ENCODE data around the gene UBE2E2. TPM values are rescaled to one million over a fixed set of nuclear protein-coding genes. Genes with fewer than 3 reads are reported as not detected.

UBE2E2 gene
- total RNA-seq, 1 experiment from 2014 or later = 54.9 TPM

- no peak for TF ChIP-seq AFF4 (CRISPR knock-in tag; IDR thresholded peaks at IDR 0.05; ENCODE audit: borderline replicate concordance)
- no peak for TF ChIP-seq ZNF423 (CRISPR knock-in tag; IDR thresholded peaks at IDR 0.05)
- TF ChIP-seq E2F5 (CRISPR knock-in tag; IDR thresholded peaks at IDR 0.05) = no peak
- TF ChIP-seq ERG (CRISPR knock-in tag; IDR thresholded peaks at IDR 0.05) = no peak
- TF ChIP-seq ZNF219 (CRISPR knock-in tag; IDR thresholded peaks at IDR 0.05; ENCODE audit: borderline replicate concordance) = no peak
- no peak for TF ChIP-seq ZBTB43 (CRISPR knock-in tag; IDR thresholded peaks at IDR 0.05)
- no peak for TF ChIP-seq NFATC4 (CRISPR knock-in tag; IDR thresholded peaks at IDR 0.05)
- TF ChIP-seq USF1 (CRISPR knock-in tag; IDR thresholded peaks at IDR 0.05) = no peak
- TF ChIP-seq CDX4 (CRISPR knock-in tag; IDR thresholded peaks at IDR 0.05; ENCODE audit: borderline replicate concordance) = no peak
- no peak for TF ChIP-seq FOXP1 (CRISPR knock-in tag; IDR thresholded peaks at IDR 0.05; ENCODE audit: borderline replicate concordance)
- no peak for TF ChIP-seq IRF2 (CRISPR knock-in tag; IDR thresholded peaks at IDR 0.05; ENCODE audit: borderline replicate concordance, low read depth)
Measured at GRCh38 chr3:23608650-23609049, 405.5 kb downstream of the UBE2E2 start (continued).

- Mint-ChIP-seq H3K27ac (peak overlapping the region; percentile 49; the same call in 1 of the 2 replicates), H3K4me1 (peaks cover 43% of the 10 kb centered on the region), H3K4me3 (no peak overlapping the region), H3K36me3 (no peaks in the 10 kb centered on the region), H3K9me3 (no peaks in the 10 kb centered on the region), H3K27me3 (ENCODE audit: low read depth) (no peaks in the 10 kb centered on the region)
- DNase-seq (ENCODE audit: low spot score) (no peak), ATAC-seq (peak; percentile 27)
- ChIA-PET POLR2A (no interaction called here), CTCF (interaction anchor here (0.7 to 1.5 kb wide), 2 partner anchors 11 to 101 kb away, joined by 3 to 6 read pairs; no protein-coding TSS in a partner anchor)
- TF ChIP-seq ETV6 (CRISPR knock-in tag; IDR thresholded peaks at IDR 0.05) (no peak), TEAD1 (CRISPR knock-in tag; IDR thresholded peaks at IDR 0.05) (no peak), ZSCAN18 (CRISPR knock-in tag; IDR thresholded peaks at IDR 0.05) (no peak), FOXP4 (CRISPR knock-in tag; IDR thresholded peaks at IDR 0.05) (no peak), HMGA2 (CRISPR knock-in tag; IDR thresholded peaks at IDR 0.05) (no peak), ZNF263 (CRISPR knock-in tag; IDR thresholded peaks at IDR 0.05; ENCODE audit: low read depth) (no peak), TEAD4 (CRISPR knock-in tag; IDR thresholded peaks at IDR 0.05) (no peak)
Measured at GRCh38 chr3:23611737-23612295, 408.7 kb downstream of the UBE2E2 start.

Measured in WTC11 (cell line).